OCI-LY1 (cell line): Measurements from ENCODE around the gene KIAA1191.

Experiments used
- CTCF ChIP-seq: fragments of 200-600 bp; sonication (generic), shearing (Covaris generic); IDR thresholded peaks from 2 replicates; pipeline ENCODE4 v1.5.1; 2017; ENCODE audit warnings: mild to moderate bottlenecking, antibody characterized with exemption, low read length, moderate library complexity, mixed read lengths
- EZH2 ChIP-seq: fragments of 200-600 bp; sonication (generic), shearing (Covaris generic); IDR thresholded peaks from 2 replicates; pipeline ENCODE4 v1.8.0; 2017; ENCODE audit warnings: borderline replicate concordance, mixed run types, mild to moderate bottlenecking, antibody characterized with exemption, low read length, moderate library complexity, mixed read lengths

GRCh38 chr5:176401281-176402205 lies 40.0 kb upstream of the KIAA1191 start:
- TF ChIP-seq CTCF (no peak), EZH2 (no peak)
